Neuronal stem cell (in vitro differentiated cells): Measurements from ENCODE around the gene BAG3.

Experiments used
- DNase-seq: peaks from one replicate; pipeline ENCODE4 v3.0.0-alpha.2; 2013; ENCODE audit warnings: low spot score
- H2AFZ ChIP-seq: one replicate; pipeline ENCODE4 v1.6.1; 2013; ENCODE audit warnings: mild to moderate bottlenecking, low read length, inconsistent platforms
- H2AK5ac ChIP-seq: 2 replicates; pipeline ENCODE4 v1.6.1; 2013; ENCODE audit warnings: low read depth, mild to moderate bottlenecking, inconsistent platforms, low read length, moderate library complexity, mixed read lengths
- H2BK120ac ChIP-seq: 2 replicates; pipeline ENCODE4 v1.6.1; 2013; ENCODE audit warnings: low read depth, mild to moderate bottlenecking, inconsistent platforms, low read length, moderate library complexity, mixed read lengths
- H2BK12ac ChIP-seq: one replicate; pipeline ENCODE4 v1.6.1; 2013; ENCODE audit warnings: low read length, inconsistent platforms
- H2BK15ac ChIP-seq: 2 replicates; pipeline ENCODE4 v1.6.1; 2013; ENCODE audit warnings: mild to moderate bottlenecking, low read length, inconsistent platforms, mixed read lengths
- H2BK5ac ChIP-seq: one replicate; pipeline ENCODE4 v1.6.1; 2013; ENCODE audit warnings: inconsistent platforms, mild to moderate bottlenecking, low read length, moderate library complexity
- H3K14ac ChIP-seq: one replicate; pipeline ENCODE4 v1.6.1; 2013; ENCODE audit warnings: low read length, inconsistent platforms
- H3K18ac ChIP-seq: 2 replicates; pipeline ENCODE4 v1.6.1; 2013; ENCODE audit warnings: low read length, inconsistent platforms
- H3K23ac ChIP-seq: 2 replicates; pipeline ENCODE4 v1.6.1; 2013; ENCODE audit warnings: low read depth, mild to moderate bottlenecking, mixed read lengths, low read length, inconsistent platforms; ENCODE audit not compliant: poor library complexity
- H3K27ac ChIP-seq: replicated peaks from 3 replicates; pipeline ENCODE4 v1.5.1; 2013; ENCODE audit warnings: low read length, inconsistent platforms
- H3K27me3 ChIP-seq, 3 experiments: 2 replicates each; pipeline ENCODE4 v1.6.1; 2013; ENCODE audit warnings: low read length in 3 of 3, mild to moderate bottlenecking in 2 of 3, inconsistent platforms in 1 of 3, low read depth in 1 of 3, mixed read lengths in 1 of 3, moderate library complexity in 1 of 3; ENCODE audit not compliant: control insufficient read depth in 3 of 3, insufficient read depth in 3 of 3
- H3K36me3 ChIP-seq, 2 donors: replicated peaks in 1 of 2; 2 replicates each; pipeline ENCODE4 v1.6.1; 2013; ENCODE audit warnings: low read length in 2 of 2; ENCODE audit not compliant: control insufficient read depth in 2 of 2, insufficient read depth in 2 of 2
- H3K4ac ChIP-seq: 2 replicates; pipeline ENCODE4 v1.6.1; 2013; ENCODE audit warnings: inconsistent platforms, mild to moderate bottlenecking, low read length, moderate library complexity
- H3K4me1 ChIP-seq, 2 donors: 1 replicate in 1 of 2; 2 replicates in 1 of 2; pipeline ENCODE4 v1.6.1; 2013; ENCODE audit warnings: low read length in 2 of 2, low read depth in 1 of 2; ENCODE audit not compliant: control insufficient read depth in 2 of 2, insufficient read depth in 1 of 2
- H3K4me2 ChIP-seq: one replicate; pipeline ENCODE4 v1.6.1; 2013; ENCODE audit warnings: mild to moderate bottlenecking, low read length, inconsistent platforms; ENCODE audit not compliant: insufficient read depth, poor library complexity, severe bottlenecking
- H3K4me3 ChIP-seq, 2 donors: 2 replicates each; pipeline ENCODE4 v1.5.1; 2013; ENCODE audit warnings: low read length in 2 of 2, mild to moderate bottlenecking in 2 of 2, inconsistent platforms in 1 of 2, moderate library complexity in 1 of 2
- H3K79me1 ChIP-seq: one replicate; pipeline ENCODE4 v1.6.1; 2013; ENCODE audit warnings: low read depth, mild to moderate bottlenecking, inconsistent platforms, low read length, moderate library complexity
- H3K9ac ChIP-seq: one replicate; pipeline ENCODE4 v1.6.1; 2013; ENCODE audit warnings: mild to moderate bottlenecking, low read depth, low read length, inconsistent platforms; ENCODE audit not compliant: poor library complexity
- H3K9me3 ChIP-seq, 2 donors: replicated peaks in 1 of 2; 2 replicates each; pipeline versions ENCODE3 to v1.6.1; 2013; ENCODE audit warnings: low read length in 2 of 2, mild to moderate bottlenecking in 2 of 2, inconsistent platforms in 1 of 2, low read depth in 1 of 2, mixed read lengths in 1 of 2, moderate library complexity in 1 of 2; ENCODE audit not compliant: control insufficient read depth in 2 of 2, insufficient read depth in 1 of 2
- H4K8ac ChIP-seq: one replicate; pipeline ENCODE4 v1.6.1; 2013; ENCODE audit warnings: low read depth, mild to moderate bottlenecking, inconsistent platforms, low read length, moderate library complexity
- H4K91ac ChIP-seq: one replicate; pipeline ENCODE4 v1.6.1; 2013; ENCODE audit warnings: low read length, low read depth, mild to moderate bottlenecking, inconsistent platforms; ENCODE audit not compliant: poor library complexity
- WGBS, 2 donors: extraction: QIAGEN DNeasy Blood & Tissue Kit; methylation state at CpG; one replicate each; pipeline ENCODE4 v1.1.7; 2013; ENCODE audit warnings: missing lambda C conversion rate in 2 of 2, mixed read lengths in 1 of 2; ENCODE audit not compliant: insufficient read length in 2 of 2, insufficient replicate concordance in 1 of 2; ENCODE audit errors: extremely low coverage in 2 of 2; 5-methylcytosine and 5-hydroxymethylcytosine counted together

The BAG3 gene

DNA sequence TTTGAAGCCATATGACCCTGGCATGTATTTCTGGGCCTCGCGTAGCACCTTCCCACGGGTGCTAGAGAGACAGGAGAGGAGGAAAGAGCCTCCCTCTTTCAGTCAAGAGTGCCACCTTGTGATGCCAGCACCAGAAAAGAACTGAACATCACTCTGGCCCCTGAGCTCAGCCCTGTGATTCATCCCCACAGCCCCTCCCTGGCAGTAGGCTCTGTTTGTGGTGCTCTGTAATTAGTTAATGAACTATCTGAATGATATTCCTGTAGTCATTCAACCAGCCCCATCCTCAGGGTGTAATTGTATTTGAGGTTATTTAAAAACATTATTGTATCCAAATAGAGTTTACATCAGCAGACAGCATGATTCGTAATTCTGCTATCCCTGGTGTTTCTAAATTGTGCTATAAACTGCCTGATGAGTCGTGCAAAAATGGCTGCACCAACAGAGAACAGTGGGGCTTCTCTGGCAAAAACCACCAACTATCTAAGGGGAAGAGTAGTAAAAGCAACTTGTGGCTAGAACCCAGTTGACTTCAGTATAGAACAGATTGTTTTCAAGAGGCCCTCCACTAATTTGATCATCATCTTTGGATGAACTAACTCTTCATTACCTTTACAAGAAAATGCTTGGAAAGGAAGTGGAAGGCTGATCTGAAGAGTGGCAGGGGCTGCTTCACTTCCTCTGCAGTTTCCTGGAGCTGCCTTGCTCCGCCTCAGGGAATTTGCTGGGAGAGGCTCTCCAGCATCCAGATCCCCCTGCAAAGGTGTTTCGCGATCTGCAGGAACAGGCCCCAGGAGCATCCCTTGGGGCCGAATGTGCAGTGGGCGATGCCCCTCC, 30.7 kb upstream of the BAG3 start:
- H3K18ac ChIP-seq = peak overlapping the region; percentile 57
- no CpG with 5 or more reads among the region's 10 CpGs for WGBS, 2 donors
- H2BK120ac ChIP-seq = no peak overlapping the region
- peak overlapping the region; percentile 82 for H2AFZ ChIP-seq
- H3K79me1 ChIP-seq = peaks cover 2% of the 10 kb centered on the region
- peak overlapping the region; percentile 10 for H3K27ac ChIP-seq
- no peak overlapping the region for H2AK5ac ChIP-seq
- no peaks in the 10 kb centered on the region for H3K9me3 ChIP-seq
- H4K8ac ChIP-seq = no peak overlapping the region
- H3K14ac ChIP-seq = no peak overlapping the region
- H3K4me3 ChIP-seq = no peak overlapping the region
- DNase-seq = no peak
- no peak overlapping the region for H3K9ac ChIP-seq
- peaks cover 0 to 3% of the 10 kb centered on the region in 2 donors for H3K4me1 ChIP-seq
- no peak overlapping the region for H2BK5ac ChIP-seq
- H4K91ac ChIP-seq = no peak overlapping the region
- H3K36me3 ChIP-seq = no peaks in the 10 kb centered on the region
- no peak overlapping the region for H3K4ac ChIP-seq
- H2BK12ac ChIP-seq = no peak overlapping the region
- no peak overlapping the region for H3K23ac ChIP-seq
- no peaks in the 10 kb centered on the region for H3K27me3 ChIP-seq
- H2BK15ac ChIP-seq = no peak overlapping the region
- H3K4me2 ChIP-seq = no peak overlapping the region

DNA sequence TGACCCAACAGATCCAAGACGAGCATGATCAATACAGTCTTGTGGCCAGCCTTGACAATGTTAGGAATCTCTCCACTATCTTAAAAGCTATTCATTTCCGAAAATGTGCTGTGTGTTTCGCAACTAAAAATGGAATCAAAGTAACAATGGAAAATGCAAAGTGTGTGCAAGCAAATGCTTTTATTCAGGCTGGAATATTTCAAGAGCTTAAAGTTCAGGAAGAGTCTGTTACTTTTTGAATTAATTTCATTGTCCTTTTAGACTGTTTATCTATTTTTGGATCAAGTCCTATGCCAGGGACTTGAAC, 30.1 kb upstream of the BAG3 start:
- Histone ChIP-seq H3K14ac (no peak overlapping the region), H3K4me3 (no peak overlapping the region), H4K8ac (no peak overlapping the region), H3K18ac (peak overlapping the region; percentile 11), H3K79me1 (peaks cover 2% of the 10 kb centered on the region), H3K27ac (no peak overlapping the region), H2AK5ac (no peak overlapping the region), H2AFZ (peak overlapping the region; percentile 82), H2BK15ac (no peak overlapping the region), H3K36me3 (no peaks in the 10 kb centered on the region), H3K4me2 (no peak overlapping the region), H3K23ac (no peak overlapping the region), H3K9ac (no peak overlapping the region), H3K4me1 (peaks cover 0 to 3% of the 10 kb centered on the region in 2 donors), H3K9me3 (no peaks in the 10 kb centered on the region), H4K91ac (no peak overlapping the region), H3K27me3 (no peaks in the 10 kb centered on the region), H3K4ac (no peak overlapping the region), H2BK12ac (no peak overlapping the region), H2BK5ac (no peak overlapping the region), H2BK120ac (no peak overlapping the region)
- no peak for DNase-seq
- no CpG with 5 or more reads among the region's 3 CpGs for WGBS, 2 donors

DNA sequence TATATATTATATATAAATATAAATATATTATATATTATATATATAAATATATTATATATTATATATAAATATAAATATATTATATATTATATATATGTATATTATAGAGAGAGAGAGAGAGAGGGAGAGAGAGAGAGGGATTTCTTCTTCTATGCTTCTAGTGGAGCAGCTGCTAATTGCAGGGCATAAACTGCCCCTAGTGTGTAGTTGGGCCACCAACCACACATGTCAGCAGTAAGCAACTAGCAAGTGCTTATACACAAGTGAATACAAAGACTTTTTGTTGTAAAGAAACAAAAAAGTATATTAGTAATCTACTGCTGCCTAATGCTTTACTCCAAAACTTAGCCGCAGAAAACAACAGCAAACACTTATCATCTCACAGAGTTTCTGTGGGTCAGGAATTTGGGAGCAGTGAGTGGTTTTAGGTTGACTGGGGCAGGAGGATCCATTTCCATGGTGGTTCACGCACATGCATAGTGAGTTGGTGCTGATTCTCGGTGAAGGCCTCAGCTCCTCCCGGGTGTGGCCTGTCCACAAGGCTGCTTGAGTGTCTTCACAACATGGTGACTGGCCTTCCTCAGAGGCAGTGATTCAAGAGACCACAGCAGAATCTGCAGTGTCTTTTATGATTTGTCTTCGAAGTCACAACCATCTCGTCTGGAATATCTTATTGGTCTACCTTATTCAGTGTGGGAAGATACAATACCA, 25.5 kb upstream of the BAG3 start:
- no peak overlapping the region for H2BK5ac ChIP-seq
- H2BK120ac ChIP-seq = no peak overlapping the region
- DNase-seq = no peak
- H2AK5ac ChIP-seq = no peak overlapping the region
- H3K4me2 ChIP-seq = no peak overlapping the region
- no peak overlapping the region for H3K14ac ChIP-seq
- H3K9ac ChIP-seq = no peak overlapping the region
- no CpG with 5 or more reads among the region's 6 CpGs for WGBS, 2 donors
- H3K18ac ChIP-seq = no peak overlapping the region
- no peak overlapping the region for H2BK15ac ChIP-seq
- no peaks in the 10 kb centered on the region for H3K9me3 ChIP-seq
- H4K8ac ChIP-seq = no peak overlapping the region
- H3K23ac ChIP-seq = no peak overlapping the region
- H4K91ac ChIP-seq = no peak overlapping the region
- no peak overlapping the region for H2BK12ac ChIP-seq
- no peak overlapping the region for H3K4ac ChIP-seq
- H3K4me1 ChIP-seq = no peaks in the 10 kb centered on the region
- peaks cover 0 to 5% (median 0%) of the 10 kb centered on the region in 3 experiments for H3K27me3 ChIP-seq
- no peak overlapping the region for H2AFZ ChIP-seq
- H3K4me3 ChIP-seq = no peak overlapping the region
- no peak overlapping the region for H3K27ac ChIP-seq
- no peaks in the 10 kb centered on the region for H3K36me3 ChIP-seq
- no peaks in the 10 kb centered on the region for H3K79me1 ChIP-seq

DNA sequence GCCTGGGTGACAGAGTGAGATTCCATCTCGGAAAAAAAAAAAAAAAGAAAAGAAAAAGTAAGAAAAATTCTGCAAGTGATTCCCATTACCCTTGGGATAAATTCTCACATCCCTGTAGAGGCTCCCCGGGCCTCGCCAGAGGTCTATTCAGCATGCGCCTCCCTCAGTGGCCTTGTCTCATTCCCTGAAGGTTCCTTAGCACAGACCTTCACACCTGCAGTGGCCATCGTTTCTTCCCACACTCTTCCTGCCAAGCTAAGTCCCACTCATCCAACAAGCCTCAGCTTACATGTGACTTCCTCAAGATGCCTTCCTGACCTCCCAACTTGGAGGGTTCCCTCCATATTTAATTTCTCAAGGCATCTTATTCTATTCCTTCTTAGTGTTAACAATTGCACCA, 20.9 kb upstream of the BAG3 start:
- Histone ChIP-seq H3K4me2 (no peak overlapping the region), H2AK5ac (no peak overlapping the region), H3K4me1 (no peaks in the 10 kb centered on the region), H3K27me3 (peaks cover 0 to 5% (median 0%) of the 10 kb centered on the region in 3 experiments), H2BK120ac (no peak overlapping the region), H4K8ac (no peak overlapping the region), H3K9ac (no peak overlapping the region), H3K4ac (no peak overlapping the region), H3K18ac (no peak overlapping the region), H3K23ac (no peak overlapping the region), H3K27ac (no peak overlapping the region), H3K9me3 (no peaks in the 10 kb centered on the region), H3K14ac (no peak overlapping the region), H2AFZ (no peak overlapping the region), H2BK15ac (no peak overlapping the region), H4K91ac (no peak overlapping the region), H3K36me3 (no peaks in the 10 kb centered on the region), H3K79me1 (no peaks in the 10 kb centered on the region), H2BK5ac (no peak overlapping the region), H3K4me3 (no peak overlapping the region), H2BK12ac (no peak overlapping the region)
- no peak for DNase-seq
- WGBS, 2 donors = no CpG with 5 or more reads among the region's 5 CpGs
